GM18526 (cell line): ENCODE results near the gene NRP1.

Source experiments
- POLR2A ChIP-seq: IDR thresholded peaks from 3 replicates; pipeline ENCODE4 v1.6.1; 2011; ENCODE audit not compliant: insufficient read length; ENCODE audit errors: extremely low read depth

NRP1 gene

DNA sequence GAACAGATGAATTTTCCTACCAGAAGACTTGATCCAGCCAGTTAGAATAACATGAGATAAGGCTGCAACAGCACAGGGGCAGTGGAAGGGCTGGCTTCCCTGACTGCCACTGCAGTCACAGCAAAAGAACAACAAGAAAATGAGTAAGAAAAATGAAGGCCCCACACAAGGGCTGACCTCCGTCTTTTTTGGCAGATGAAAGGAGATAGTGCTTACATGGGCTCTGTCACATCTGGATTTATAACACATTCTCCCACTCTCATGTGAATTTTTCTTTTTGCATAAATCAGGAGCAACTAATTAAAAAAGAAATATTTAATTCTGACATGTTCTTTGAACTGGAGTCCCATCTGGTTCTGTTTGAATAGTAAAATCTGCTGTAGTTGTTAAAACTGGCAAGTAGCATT is 99.6 kb downstream of the NRP1 start:
- TF ChIP-seq POLR2A = no peak

DNA sequence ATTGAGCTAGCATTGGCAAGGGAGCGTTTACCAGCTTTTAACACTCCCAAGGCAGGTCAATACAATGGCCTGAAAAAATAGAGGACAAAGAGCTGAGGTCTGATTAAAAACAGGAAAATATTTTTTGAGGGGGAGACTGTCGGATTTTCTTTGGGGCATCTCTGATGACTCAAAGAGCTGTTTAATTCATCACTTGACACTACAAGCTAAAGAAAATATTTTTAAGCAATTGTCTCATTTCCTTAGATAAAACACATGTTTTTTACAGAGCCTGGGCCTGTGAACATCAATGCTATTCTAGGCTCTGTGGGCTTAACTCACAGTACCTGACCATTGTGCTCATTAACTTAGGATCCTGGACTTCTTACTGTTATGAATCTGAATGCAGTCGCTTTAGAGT is 100.8 kb downstream of the NRP1 start:
- TF ChIP-seq POLR2A = no peak

DNA sequence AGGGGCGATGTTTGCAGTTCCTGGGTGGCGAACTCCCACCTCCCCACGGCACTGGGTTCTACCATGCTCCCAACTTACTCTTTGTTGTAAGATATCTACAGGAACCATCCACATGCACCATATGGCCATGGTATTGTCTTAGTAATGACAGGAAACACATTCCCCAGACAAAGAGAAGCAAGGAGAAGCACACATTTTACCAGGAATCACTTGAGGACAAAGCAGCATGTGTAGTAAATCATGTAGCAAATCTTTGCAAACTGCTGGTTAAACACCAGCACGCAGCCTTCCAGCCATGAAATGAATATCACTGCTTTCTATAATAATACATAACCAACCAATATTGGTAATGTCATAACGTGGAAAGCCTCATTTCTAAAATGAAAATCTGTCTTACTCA is 101.2 kb downstream of the NRP1 start:
- TF ChIP-seq POLR2A = no peak

DNA sequence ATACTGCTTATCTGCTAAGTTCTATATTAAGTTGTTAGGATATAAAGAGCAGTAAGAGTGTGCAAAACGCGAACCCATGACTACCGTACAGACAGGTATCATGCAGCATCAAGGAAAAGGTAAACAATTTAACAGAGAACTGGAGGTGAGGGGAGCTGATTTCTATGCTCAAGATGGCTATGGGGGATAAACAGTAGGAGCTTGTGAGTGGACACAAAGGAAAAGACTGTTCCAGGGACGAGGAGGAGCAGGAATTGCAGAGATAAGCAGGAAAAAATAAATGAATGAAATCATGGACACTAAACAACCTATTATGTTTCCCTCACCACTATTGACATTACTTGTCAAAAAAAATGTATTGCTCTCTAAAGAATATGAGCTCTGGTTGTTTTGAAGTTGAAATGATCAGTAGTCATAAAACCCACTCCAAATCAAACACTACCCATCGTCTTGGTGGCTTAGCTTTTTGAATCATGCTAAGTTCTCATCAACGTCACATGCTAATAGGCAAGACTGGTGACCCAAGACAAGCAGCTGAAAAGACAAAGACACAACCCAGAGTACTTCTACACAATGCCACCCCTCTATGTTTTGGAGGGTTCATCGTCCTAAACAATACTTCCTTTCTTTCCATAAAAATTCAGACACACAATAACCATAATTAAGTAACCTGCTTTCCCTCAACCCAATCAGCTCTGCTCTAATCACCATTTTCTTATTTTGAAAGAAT is 102.7 kb downstream of the NRP1 start:
- no peak for TF ChIP-seq POLR2A

DNA sequence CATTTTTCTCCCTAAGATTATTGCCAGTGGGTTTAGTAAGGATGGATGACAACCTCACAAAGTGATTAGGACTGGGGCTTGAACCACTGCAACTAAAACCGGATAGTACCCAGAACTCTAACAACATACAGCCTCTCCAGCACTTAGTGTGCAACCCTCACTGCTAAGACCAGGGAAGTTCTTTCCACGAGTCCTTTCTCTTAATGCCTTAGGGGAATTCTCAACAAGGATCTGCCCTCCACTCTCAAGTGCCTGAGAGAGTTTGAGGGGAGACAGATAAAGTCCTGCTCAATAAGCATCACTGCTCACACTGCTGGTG is 104.6 kb downstream of the NRP1 start:
- TF ChIP-seq POLR2A = no peak

DNA sequence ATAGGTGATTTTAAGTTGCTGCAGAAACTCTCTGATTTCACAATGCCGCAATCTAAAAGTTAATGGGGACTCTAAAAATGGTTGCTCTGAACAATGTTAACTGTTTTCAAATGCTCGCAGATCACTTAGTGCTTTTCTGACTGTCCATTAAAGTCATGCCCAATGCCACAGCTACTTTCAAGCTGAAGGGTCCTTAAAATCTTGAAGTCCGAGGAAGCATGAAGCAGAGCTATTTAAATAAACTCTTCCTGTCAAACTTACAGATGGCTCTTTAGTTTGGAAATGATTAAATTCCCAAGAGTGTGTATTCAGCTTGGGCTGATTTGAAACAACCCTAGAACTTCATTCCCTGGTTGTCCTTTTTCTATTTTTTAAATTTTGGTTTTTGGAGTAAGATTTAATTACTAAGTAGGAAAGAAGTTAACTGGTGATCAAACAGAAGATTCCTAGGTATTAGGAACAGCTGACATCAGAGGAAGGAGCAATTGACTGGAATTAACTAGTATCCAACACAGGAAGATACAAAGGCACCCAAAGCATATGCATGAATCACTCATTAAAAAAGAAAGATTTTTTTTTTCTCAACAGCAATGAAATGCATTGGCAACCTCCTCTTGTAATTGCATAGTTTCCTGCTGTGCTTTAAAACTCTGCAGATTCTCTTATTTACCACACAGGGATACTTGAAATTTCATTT is 105.1 kb downstream of the NRP1 start:
- TF ChIP-seq POLR2A = no peak

DNA sequence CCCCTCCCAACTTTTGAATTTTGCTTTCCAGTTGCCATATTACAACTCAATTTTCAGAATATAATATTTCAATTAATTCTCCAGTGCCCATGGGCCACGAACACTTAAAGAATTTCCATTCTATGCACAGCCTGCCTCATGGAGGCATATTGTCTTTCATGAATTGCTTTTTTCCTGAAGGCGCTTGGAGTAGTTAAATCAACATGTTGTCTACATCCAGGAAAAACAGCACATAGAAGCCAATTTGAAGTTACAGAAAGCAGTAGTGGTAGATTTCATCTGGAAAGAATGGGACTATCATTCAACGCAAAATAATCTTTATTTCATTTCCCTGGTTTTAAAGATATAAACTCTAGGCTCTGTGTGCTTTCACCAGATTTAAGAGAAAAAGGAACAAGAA is 106.0 kb downstream of the NRP1 start:
- TF ChIP-seq POLR2A = no peak

DNA sequence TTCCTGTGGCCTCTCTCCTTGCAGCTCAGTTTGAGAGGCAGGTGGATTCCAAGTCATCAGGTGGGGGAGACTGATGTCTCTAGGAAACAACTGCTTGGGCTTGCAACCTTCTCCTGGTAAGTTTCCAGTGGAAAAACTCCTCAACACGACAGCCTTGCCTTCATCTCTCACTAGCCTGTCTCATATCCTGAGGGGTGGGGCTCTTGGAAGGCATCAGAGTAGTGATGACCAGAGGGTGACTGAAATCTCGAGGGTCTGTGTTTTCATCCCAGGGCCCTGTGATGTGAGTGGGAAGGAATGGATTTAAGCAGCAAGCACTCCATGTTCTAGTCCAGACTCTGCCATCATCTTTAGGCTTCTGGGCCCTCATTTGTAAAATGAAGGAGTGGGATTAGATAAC is 107.0 kb downstream of the NRP1 start:
- TF ChIP-seq POLR2A = no peak

DNA sequence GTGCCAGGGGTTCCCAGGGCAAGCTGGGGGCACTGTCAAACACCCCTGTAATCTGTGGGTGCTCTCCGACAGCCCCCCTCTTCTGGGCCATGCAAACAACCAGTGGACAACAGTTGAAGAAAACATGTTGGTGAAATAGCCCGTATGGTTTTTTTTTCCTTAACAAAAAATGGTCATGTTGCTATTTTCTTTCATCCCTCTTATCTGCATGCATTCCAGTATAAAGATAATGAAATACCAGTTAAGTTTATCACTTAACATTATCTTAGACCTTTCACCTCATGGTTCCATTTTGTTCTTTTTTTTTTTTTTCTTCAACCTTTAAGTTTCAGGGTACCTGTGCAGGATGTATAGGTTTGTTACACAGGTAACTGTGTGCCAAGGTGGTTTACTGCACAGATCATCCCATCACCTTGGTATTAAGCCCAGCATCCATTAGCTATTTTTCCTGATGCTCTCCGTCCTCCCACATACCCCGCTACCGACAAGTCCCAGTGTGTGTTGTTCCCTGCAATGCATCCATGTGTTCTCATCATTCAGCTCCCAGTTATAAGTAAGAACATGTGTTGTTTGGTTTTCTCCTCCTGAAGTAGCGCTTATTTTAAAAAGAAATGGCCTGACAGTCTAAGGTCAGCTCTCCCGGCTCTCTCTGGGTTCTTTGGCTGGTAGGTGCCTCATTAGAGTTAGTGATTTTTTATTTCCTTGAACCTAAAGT is 110.1 kb downstream of the NRP1 start:
- TF ChIP-seq POLR2A = no peak

DNA sequence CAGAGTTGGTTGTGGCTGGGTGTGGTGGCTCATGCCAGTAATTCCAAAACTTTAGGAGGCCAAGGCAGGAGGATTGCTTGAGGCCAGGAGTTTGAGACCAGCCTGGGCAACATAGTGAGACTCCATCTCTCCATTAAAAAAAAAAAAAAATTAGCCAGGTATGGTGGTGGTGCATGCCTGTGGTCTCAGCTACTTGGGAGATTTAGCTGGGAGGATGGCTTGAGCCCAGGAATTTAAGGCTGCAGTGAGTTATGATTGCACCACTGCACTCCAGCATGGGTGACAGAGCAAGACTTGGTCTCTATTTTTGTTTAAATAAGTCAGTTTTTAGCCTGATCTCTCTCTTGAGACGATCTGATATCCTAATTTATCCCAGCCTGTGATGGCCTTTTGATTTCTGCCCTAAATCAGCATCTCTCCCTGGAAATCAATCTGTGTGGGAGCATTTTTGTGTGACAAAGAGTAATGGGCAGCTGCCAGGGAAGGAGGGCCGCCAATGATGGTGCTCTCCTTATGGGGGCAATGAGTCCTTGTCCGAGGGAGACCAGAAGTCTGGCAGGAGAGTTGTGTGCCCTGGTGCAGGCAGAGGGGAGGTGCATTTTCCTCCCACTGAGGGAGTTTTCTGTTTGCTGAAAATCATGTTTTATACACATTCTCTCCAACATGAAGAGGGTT is 111.0 kb downstream of the NRP1 start:
- no peak for TF ChIP-seq POLR2A

DNA sequence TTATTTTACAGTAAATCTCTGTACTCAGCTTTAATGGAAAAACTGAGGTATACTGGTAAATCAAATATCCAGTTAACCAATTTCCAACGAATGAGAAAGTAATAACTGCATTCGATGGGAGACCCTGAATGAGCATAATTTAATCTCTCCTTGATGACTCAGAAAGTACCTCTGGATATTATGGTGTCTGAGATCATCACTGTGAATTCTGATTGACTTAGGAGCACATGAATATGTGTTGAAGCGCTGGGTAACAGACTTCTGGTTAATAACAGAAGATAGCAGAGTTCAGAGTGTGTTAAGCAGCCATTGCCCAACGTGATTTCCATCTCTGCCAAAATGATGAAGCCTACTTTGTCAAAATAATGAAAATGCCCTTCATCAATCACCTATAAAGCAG is 116.6 kb downstream of the NRP1 start:
- TF ChIP-seq POLR2A = no peak

DNA sequence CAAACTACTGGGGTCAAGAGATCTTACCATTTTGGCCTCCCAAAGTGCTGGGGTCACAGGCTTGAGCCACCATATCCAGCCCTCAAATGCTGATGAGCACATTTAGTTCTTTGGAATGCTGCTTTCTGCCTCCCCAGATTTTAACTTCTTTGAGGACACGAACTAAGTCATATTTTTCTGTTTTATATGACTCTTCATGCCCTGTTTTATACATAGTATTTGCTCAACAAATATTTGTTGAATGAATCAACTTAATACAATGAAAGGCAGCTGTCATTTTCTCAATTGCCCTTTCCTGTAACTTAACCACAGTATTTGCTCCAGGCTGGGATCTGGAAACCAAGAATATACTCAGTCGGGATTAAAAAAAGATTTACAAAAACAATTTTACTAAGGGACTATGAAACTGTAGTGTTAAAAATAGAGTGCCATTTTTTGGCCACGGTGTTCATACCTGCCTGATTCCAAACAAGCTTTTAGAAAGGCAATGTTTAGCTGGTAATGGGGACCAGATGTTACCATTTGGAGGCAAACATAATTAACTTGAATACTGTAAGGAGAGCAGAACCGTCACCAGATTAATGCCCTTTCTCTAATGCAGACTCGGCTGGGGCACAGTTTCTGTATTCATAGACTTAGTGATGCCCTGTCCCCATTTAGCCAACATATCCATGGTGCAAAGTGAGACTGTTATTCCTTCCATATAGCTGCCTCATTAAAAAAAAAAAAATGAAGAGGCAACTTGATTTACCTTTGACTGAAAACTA is 117.6 kb downstream of the NRP1 start:
- no peak for TF ChIP-seq POLR2A

DNA sequence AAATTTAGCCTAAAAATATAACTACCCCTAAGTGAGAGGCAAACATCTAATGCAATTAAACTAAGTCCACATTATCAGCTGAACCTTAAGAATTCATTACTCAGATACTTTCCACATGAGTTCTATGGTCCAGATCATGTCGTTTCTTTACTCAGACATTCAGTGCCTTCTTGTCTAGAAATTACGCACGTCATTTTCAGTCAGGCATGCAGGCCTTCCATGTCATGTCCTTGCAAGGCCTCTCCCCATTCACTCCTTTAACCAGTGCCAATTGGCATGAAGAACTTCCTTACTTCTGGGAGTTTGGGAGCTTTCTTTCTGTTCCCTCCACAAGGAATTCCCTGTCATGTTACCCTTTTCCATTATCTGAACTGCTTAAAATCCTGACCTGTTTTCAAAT is 118.8 kb downstream of the NRP1 start:
- no peak for TF ChIP-seq POLR2A

DNA sequence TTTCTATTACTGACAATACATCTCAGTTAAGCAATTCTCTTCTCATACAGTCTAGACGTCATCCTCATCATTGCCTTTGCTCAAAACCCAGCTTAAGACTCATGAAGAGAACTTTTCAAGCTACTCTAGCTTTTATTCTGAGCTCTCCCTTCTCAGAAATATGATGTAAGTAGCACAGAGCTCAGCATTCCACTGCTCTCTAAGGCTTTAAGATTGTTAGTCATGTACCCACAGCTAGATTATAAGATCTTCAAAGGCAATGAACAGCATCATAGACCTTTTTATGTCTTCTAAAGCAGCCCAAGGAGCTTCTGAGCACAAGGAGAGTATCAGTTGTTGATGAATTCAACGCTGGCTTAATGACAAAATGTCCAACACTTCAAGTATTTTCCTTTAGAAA is 119.3 kb downstream of the NRP1 start:
- TF ChIP-seq POLR2A = no peak

DNA sequence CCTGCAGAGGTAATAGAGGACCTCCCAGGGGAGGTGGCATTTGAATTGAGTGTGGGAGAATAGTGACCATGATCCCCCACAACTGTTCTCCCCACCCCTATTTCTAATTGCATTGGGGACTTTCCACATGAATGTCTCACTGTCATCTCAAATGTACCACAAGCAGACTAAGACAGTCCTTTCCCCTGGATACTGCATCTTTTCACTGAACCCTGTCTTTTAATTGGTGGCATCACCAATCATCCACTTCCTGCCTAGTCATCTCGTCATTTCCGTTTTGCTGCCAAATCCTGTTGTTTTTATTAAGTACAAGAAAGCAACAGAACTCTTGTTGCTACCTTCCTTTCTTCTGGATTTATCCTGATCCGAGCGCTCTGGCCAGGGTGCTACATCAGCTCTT is 120.3 kb downstream of the NRP1 start:
- TF ChIP-seq POLR2A = no peak
